ENCODE results near the gene CLDN24.

Gene CLDN24

GRCh38 chr4:183322326-183322725, at the start of gene CLDN24:
Gene CLDN24 (minus strand): TSS chr4:183322426. CDS start chr4:183322426, 0 bp downstream.
- TF ChIP-seq, protein P1, sequence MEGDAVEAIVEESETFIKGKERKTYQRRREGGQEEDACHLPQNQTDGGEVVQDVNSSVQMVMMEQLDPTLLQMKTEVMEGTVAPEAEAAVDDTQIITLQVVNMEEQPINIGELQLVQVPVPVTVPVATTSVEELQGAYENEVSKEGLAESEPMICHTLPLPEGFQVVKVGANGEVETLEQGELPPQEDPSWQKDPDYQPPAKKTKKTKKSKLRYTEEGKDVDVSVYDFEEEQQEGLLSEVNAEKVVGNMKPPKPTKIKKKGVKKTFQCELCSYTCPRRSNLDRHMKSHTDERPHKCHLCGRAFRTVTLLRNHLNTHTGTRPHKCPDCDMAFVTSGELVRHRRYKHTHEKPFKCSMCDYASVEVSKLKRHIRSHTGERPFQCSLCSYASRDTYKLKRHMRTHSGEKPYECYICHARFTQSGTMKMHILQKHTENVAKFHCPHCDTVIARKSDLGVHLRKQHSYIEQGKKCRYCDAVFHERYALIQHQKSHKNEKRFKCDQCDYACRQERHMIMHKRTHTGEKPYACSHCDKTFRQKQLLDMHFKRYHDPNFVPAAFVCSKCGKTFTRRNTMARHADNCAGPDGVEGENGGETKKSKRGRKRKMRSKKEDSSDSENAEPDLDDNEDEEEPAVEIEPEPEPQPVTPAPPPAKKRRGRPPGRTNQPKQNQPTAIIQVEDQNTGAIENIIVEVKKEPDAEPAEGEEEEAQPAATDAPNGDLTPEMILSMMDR (IDR thresholded peaks at IDR 0.05; ENCODE audit: low read depth, low read length): no peak
- H3K4me3 ChIP-seq (ENCODE audit: low read depth, low read length): no peak within 1 kb of the TSS

DNA sequence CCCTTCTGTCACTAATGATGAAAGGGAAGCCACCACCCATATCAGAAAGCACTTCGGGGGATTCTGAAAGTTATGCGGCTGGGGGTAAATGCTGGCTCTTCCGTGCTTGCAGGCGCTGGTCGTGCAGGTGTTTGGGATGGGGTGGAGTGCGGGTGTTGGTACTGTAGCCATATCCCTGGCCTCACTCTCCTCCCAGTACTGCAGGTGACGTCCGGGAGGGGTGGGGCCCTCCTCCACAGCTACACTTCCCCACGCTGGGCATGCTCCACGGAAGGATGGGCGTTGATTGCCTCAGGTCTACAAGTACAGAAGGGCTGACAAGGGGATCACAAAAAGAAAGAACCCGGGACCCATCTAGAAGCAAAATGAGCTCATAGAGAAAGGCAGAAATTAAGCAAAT, 48.6 kb upstream of the CLDN24 start:
- TF ChIP-seq, protein P1 (IDR thresholded peaks at IDR 0.05; ENCODE audit: low read depth, low read length): no peak
- H3K4me3 ChIP-seq (ENCODE audit: low read depth, low read length): no peak overlapping the region

- H3K4me3 ChIP-seq (ENCODE audit: low read depth, low read length): no peak overlapping the region
- TF ChIP-seq, protein P1 (IDR thresholded peaks at IDR 0.05; ENCODE audit: low read depth, low read length): no peak
These were observed 46.8 kb upstream of the CLDN24 start for GRCh38 chr4:183369073-183369472.

DNA sequence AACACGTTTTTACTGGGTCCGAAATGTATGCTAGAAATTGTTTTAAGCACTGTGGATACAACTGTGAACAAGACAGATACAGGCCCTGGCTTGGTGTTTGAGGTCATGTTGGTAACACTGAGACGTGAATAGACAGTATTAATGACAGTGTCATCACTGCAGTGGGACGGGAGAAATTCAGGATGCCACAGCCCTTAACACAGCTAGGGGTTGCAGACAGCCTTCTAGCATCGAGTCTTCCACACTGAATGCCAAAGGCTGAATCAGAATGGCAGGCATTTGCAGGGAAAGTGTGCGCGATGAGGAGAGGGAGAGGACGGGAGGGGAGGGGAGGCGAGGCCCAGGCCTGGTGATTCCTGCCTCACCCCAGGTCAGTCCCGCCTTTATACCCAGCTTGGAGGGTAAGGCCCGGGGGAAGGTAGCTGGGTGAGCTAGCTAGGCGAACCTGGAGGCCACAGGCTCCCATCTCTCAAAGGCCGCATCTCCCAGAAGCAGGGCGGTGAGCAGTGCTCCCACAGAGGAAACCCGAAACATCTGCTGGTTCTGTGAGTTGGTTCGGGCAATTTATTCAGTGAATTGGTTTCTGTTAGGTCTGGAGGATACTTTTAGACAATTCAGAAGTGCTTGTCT, 44.1 kb upstream of the CLDN24 start:
- TF ChIP-seq, protein P1 (IDR thresholded peaks at IDR 0.05; ENCODE audit: low read depth, low read length): no peak
- H3K4me3 ChIP-seq (ENCODE audit: low read depth, low read length): no peak overlapping the region

- TF ChIP-seq, protein P1 (IDR thresholded peaks at IDR 0.05; ENCODE audit: low read depth, low read length): no peak
These were observed 41.8 kb upstream of the CLDN24 start for GRCh38 chr4:183364025-183364424.

DNA sequence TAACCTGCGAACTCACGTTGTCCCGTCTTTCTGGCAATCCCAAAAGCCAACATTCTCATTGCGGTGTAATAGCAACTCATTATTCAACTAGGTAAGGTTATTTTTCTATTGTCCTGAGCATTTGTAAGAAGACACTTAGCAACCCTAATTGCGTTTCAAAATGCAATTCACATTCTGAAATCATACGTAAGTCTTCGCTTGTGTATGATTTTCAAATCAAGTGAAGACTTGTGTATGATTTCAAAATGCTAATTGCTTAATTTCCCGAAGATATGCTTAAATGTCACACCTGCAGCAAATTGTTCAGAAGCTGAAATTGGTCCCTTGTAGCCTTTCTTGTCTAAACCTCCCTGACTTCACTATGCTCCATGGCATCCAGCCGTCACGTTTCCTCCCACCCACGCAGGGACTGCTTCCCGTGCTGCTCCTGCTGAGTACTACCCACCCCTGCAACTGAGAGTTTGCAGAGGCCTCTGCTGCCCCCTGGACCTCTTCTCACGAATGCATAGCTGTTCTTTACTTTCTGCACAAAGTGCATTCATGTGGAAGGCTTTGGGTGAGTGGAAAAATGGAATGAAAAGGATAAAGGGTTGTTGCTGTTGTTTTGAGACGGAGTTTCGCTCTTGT, 40.8 kb upstream of the CLDN24 start:
- H3K4me3 ChIP-seq (ENCODE audit: low read depth, low read length): no peak overlapping the region
- TF ChIP-seq, protein P1 (IDR thresholded peaks at IDR 0.05; ENCODE audit: low read depth, low read length): peak; percentile 29; the same call in 1 of the 2 replicates

More at GRCh38 chr4:183364025-183364424, 41.8 kb upstream of the CLDN24 start:
- H3K4me3 ChIP-seq (ENCODE audit: low read depth, low read length): no peak overlapping the region

DNA sequence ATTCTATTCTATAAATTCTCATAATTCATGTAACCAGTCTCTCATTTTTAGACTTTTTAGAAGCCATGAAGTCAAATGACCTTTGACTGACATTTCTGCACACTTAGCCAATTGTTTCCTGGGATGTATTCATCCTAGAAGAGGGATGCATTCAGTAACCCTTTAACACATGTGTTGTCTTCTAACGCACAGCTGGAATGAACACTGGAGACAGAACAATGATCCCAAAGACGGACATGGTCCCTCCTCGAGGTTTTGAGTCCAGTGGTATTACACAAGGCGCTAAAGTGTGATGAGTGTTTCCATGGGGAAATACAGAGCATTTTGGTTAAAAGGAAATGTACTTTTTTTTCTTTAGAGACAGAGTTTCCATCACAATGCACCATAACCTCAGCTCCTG, 39.8 kb upstream of the CLDN24 start:
- no peak overlapping the region for H3K4me3 ChIP-seq (ENCODE audit: low read depth, low read length)
- TF ChIP-seq, protein P1 (IDR thresholded peaks at IDR 0.05; ENCODE audit: low read depth, low read length): no peak

Measured in WI38 (cell line).